Activated naive CD4-positive, alpha-beta T cell (primary cell): ENCODE measurements around the gene MT1G.
"Not testable (repeated sequence)": the region's sequence is repeated elsewhere in the genome, so short reads cannot be mapped to it uniquely, and the experiment has no call there.

Source experiments
- DNase-seq, 4 experiments: peaks; one replicate each; lab custom pipeline; 2025; lab: John Stamatoyannopoulos, UW

Gene MT1G

DNA sequence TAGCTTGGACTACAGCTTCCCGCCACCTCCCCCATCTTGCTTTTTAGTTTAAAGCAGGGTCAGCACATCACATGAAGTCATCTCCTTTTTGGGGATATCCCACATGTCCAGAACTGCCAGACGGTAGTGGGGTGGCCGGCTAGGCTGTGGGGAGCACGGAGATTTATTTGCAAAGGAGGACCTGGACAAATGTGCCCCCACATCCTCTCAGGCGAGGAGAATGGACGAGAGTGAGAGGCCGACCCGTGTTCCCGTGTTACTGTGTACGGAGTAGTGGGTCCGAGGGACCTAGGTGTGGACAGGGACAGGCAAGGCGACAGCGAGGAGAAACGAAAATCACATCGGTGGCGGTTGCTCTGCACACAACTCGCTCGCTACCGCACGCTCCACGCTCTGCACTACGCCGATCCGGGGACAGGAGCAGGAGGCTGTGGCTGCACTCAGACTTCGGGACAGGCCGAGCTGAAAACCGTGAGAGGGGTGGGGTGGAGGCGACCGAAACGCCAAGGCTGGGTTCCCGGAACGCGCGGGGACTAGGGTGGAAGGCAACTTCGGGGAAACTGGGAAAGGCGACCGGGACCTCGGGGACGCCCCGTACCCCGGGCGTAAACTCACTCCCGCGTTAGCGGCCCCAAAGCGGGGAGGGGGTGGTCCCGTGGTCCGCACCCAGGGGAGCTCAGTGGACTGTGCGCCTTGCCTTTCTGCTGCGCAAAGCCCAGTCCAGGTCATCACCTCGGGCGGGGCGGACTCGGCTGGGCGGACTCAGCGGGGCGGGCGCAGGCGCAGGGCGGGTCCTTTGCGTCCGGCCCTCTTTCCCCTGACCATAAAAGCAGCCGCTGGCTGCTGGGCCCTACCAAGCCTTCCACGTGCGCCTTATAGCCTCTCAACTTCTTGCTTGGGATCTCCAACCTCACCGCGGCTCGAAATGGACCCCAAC is 29.8 kb downstream of the MT1G start, which contains the start of gene MT1A:
MT1A (plus strand) TSS at position 853 of the 937 bp plus-strand sequence; CDS start at position 926, 73 bp downstream.
- no peak for DNase-seq

GRCh38 chr16:56636616-56637413 is 31.1 kb downstream of the MT1G start:
- no peak for DNase-seq

DNA sequence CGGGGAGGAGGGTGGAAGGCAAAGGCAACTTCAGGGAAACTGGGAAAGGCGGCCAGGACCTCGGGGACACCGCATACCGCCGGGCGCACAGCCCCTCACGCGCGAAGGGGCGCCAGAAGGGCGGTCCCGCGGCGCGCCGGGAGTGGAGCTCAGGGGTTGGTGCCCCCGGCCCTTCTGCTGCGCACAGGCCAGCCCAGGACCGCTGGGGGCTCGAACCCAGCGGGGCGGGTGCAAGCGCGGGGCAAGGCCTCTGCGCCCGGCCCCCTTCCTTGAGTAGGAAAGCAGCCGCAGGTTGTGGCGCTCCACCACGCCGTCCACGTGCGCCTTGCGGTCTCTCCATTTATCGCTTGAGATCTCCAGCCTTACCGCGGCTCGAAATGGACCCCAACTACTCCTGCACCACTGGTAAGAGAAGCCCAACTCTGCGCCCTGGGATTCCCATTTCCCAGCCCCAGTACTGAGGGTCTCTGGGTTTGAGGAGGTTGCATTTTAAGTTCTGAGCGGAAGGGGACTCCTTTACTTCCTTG is 32.4 kb downstream of the MT1G start:
- DNase-seq: no peak

DNA sequence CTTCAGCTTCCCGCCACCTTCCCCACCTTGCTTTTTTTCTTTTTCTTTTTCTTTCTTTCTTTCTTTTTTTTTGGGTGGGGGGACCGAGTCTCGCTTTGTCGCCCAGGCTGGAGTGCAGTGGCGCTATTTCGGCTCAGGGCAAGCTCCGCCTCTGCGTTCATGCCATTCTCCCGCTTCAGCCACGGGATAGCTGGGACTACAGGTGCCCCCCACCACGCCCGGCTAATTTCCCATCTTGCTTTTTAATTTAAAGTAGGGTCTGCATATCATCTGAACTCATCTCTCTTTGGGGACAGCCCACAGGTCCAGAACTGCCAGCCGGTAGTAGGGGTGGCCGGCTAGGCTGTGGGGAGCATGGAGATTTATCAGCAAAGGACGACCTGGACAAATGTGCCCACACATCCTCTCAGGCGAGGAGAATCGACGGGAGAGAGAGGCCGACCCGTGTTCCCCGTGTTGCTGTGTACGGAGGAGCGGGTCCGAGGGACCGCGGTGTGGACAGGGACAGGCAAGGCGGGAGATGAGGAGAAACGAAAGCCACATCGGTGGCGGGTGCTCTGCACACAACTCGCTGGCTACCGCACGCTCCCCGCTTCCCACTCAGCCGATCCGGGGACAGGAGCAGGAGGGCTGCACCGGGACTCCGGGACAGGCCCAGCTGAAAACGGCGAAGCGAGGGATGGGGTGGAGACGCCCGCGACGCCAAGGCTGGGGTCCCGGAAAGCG is 33.0 kb downstream of the MT1G start:
- no peak for DNase-seq

- no peak for DNase-seq
These were observed 34.3 kb downstream of the MT1G start for GRCh38 chr16:56633535-56633934.

DNA sequence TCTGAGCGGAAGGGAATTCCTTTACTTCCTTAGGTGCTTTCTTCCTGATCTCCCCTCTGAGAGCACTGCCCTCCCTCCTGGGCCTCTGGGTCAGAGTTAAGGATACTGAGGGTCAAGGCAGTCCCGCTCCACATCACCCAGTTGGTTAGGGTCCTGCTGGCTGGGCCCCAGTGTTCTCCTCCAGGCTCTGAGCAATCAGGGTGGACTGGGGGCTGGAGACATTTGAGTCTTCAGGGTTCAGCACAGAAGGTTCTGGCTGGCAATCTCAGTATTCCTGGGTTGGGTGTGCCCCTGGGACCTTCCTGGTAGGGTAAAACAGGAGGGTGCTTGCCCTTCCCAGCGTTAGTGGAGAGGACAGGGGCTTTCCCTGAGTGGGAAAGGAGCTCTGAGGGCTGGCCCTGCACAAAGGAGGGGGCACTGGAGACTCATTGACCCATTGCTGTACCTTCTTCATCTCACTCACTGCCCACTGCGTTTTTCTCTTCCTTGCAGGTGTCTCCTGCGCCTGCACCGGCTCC is 35.0 kb downstream of the MT1G start:
- no peak for DNase-seq

DNA sequence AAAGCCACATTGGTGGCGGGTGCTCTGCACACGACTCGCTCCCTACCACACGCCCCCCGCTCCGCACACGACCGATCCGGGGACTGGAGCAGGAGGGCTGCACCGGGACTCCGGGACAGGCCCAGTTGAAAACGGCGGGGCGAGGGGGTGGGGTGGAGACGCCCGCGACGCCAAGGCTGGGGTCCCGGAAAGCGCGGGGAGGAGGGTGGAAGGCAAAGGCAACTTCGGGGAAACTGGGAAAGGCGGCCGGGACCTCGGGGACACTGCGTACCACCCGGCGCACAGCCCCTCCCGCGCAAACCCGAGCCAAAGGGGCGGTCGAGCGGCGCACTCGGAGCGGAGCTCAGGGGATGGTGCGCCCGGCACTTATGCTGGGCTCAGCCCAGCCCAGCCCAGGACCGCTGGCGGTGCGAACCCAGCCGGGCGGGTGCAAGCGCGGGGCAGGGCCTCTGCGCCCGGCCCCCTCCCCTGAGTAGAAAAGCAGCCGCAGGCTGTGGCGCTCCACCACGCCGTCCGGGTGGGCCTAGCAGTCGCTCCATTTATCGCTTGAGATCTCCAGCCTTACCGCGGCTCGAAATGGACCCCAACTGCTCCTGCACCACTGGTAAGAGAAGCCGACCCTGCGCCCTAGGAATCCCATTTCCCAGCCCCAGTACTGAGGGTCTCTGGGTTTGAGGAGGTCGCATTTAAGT is 35.6 kb downstream of the MT1G start, which contains the start of gene MT1M:
MT1M (plus strand) TSS at position 504 of the 692 bp plus-strand sequence; CDS start at position 577, 73 bp downstream.
- DNase-seq: no peak

GRCh38 chr16:56631832-56632155 is 36.1 kb downstream of the MT1G start:
- DNase-seq: no peak

DNA sequence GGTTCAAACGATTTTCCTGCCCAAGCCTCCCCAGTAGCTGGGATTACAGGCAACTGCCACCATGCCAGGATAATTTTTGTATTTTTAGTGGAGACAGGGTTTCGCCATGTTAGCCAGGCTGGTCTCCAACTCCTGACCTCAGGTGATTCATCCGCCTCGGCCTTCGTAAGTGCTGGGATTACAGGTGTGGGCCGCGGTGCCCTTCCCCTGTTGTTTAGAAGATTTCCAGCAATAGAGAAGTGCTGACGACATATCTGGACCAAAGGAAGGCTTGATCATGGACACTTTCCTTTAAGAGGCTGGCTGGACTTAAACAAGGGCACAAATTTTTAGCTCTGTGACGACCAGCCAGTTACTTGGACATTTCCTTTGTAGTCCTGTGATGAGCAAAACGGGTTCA is 36.7 kb downstream of the MT1G start:
- DNase-seq: no peak

GRCh38 chr16:56630134-56630533 is 37.7 kb downstream of the MT1G start:
- no peak for DNase-seq

DNA sequence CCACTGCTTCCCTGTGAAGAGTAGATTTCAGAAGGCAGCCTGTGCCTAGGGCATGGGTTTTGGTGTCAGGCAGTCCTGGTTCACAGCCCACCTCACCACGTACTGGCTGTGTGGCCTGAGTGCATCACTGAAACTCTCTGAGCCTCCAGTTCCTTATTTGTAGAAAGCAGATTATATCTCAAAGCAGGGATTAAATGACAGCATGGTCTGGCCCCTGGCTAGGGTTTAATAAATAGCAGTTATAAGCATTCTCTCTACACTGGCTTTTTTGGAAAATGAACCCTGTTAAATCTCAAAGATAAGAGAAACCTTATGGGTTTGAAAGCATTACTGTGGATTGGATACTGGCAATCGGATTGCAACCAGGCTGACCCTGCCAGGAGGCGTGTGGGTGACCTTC is 38.3 kb downstream of the MT1G start:
- no peak for DNase-seq

- DNase-seq: no peak
These were observed 39.1 kb downstream of the MT1G start for GRCh38 chr16:56628486-56629350.

DNA sequence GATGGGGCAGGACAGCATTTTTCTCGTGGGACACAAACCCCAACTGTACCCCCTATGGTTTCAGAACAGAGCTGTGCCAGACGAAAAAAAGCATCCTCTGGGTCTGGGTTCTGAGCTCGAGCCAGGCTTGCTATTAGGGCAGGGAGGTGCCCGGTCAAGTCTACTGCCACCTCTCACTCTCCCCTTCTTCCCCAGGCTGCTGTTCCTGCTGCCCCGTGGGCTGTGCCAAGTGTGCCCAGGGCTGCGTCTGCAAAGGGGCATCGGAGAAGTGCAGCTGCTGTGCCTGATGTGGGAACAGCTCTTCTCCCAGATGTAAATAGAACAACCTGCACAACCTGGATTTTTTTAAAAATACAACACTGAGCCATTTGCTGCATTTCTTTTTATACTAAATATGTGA is 41.2 kb downstream of the MT1G start:
- no peak for DNase-seq

DNA sequence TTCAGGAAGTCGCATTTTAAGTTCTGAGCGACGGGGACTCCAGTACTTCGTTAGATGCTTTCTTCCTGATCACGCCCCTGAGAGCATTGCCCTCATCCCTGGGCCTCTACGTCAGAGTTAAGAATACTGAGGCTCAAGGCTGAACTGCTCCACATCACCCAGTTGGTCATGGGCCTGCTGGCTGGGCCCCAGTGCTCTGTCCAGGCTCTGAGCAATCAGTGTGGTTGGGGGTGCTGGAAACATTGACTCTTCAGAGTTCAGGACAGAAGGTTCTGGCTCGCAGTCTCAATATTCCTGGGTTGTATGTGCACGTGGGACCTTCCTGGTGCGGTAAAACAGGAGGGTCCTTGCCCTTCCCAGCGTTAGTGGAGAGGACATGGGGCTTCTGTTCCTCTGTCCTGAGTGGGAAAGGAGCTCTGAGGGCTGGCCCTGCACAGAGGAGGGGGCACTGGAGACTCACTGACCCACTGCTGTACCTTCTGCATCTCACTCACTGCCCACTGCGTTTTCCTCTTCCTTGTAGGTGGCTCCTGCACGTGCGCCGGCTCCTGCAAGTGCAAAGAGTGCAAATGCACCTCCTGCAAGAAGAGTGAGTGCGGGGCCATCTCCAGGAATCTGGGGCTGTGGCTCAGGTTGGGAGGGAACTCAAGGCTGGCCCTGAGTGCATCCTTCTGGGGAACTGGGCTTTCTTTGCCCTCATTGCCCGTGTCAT is 41.8 kb downstream of the MT1G start:
- DNase-seq: no peak

GRCh38 chr16:56625140-56625942 is 42.5 kb downstream of the MT1G start, which contains the start of gene MT1E:
Gene MT1E (plus strand): TSS chr16:56625781. CDS start chr16:56625852, 71 bp downstream.
- DNase-seq: peak in 1 of 4 experiments; percentile 15

DNA sequence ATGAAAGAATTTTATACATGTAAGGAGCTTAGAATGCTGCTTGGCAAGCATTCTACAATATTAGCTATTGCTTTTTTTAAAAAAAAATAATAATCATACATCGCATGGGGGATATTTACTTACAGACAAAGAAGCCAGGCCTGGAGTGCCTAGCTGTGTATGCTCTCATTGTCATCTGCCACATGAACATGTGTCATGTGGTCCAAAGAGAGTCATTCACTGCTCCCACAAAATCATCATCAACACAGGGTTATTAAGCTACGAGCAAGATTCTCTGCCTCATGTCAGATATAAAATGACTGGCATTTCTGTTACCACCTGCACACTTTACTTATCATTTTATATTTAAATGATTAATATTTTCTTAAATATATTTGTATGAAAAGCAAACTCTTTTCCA is 44.2 kb downstream of the MT1G start:
- DNase-seq: no peak

GRCh38 chr16:56623184-56623583 is 44.7 kb downstream of the MT1G start:
- not testable (repeated sequence) for DNase-seq

DNA sequence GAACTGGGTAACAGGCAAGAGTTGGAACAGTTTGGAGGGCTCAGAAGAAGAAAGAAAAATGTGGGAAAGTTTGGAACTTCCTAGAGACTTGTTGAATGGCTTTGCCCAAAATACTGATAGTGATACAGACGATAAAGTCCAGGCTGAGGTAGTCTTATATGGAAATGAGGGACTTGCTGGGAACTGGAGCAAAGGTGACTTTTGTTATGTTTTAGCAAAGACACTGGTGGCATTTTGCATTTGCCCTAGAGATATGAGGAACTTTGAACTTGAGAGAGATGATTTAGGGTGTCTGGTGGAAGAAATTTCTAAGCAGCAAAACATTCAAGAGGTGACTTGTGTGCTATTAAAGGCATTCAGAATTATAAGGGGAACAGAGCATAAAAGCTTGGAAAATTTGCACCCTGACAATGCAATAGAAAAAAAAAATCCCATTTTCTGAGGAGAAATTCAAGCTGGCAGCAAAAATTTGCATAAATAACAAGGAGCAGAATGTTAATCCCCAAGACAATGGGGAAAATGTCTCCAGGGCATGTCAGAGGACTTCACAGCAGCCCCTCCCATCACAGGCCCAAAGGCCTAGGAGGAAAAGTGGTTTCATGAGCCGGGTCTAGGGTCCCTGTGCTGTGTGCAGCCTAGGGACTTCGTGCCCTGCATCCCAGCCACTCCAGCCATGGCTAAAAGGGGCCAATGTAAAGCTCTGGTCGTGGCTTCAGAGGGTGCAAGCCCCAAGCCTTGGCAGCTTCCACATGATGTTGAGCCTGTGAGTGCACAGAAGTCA is 46.0 kb downstream of the MT1G start:
- DNase-seq: not testable (repeated sequence)
